ENCODE measurements around the gene OOEP.

Gene OOEP

DNA sequence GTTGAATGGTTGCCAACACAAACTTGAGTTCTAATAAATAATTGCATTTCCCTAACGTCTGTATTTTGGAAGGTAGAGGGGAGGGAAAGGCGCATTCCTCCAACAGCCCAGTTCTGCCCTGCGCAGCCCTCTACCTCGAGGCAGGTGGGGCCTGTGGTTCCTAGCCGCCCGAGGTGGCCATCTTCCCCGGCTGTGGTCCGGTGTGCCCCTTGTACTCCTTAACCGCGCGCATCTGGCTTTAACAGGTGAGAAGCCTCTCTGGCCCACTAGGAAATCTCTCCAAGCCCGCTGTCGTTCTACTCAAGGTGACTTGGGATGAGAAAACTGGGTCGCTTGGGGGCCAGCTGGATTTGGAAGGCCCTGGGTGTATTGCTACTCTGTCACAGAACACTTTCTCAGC lies 5.6 kb downstream of the OOEP start:
- no peak for DNase-seq

DNA sequence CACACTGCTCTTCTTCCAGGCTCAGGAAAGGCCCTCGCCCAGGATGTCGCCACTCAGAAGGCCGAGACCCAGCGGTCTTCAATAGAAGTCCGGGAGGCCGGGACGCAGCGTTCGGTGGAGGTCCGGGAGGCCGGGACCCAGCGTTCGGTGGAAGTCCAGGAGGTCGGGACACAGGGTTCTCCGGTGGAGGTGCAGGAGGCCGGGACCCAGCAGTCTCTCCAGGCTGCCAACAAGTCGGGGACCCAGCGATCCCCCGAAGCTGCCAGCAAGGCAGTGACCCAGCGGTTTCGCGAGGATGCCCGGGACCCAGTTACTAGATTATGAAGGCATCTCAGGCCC lies 6.2 kb downstream of the OOEP start:
- DNase-seq: no peak

DNA sequence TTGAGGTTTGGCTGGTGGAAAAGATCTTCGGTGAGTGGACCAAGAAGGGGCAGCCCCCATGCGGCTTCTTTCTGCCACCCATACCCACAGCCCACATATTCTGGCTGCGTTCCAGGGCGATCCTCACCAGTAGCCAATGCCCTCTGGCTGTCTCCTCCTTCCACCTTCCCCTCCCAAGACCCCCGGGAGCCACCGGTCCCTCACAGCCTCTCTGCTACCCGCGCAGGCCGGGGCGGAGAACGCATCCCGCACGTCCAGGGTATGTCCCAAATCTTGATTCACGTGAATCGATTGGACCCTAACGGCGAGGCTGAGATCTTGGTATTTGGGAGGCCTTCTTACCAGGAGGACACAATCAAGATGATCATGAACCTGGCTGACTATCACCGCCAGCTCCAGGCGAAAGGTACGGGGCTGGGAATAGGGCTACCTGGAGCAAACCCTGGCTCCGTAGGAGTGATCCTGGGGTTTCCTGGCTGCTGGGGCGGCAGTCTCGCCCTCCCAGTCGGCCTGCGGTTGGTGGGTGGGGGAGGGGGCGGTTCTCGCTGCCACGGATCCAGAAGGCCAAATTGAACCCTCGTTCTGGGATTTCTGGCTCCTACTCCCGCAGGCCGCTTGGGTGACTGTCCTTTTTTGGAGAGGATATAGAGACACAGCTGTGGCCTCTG lies 6.7 kb downstream of the OOEP start:
- DNase-seq: no peak

DNA sequence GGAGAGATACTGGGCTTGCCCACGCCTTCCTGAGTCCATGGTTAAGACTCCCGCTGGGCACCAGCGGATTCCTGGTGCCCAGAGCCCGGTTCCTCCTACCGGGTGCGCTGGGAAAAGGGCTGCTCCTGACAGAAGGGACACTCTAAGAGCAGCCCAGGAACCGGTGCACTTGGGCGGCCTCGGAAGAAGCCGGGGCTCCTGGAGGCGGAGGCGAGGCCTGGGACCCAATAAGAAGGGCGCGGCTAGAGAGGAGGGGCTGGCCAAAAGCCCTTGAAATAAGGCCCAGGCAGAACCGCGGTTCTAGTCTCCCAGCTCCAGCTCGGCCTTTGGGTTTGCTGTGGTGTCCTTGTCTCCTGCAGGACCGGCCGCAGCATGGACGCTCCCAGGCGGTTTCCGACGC lies 7.3 kb downstream of the OOEP start, which contains the start of gene KHDC3L:
KHDC3L (plus strand) TSS at position 301 of the 400 bp plus-strand sequence; CDS start at position 373, 72 bp downstream.
- no peak for DNase-seq

DNA sequence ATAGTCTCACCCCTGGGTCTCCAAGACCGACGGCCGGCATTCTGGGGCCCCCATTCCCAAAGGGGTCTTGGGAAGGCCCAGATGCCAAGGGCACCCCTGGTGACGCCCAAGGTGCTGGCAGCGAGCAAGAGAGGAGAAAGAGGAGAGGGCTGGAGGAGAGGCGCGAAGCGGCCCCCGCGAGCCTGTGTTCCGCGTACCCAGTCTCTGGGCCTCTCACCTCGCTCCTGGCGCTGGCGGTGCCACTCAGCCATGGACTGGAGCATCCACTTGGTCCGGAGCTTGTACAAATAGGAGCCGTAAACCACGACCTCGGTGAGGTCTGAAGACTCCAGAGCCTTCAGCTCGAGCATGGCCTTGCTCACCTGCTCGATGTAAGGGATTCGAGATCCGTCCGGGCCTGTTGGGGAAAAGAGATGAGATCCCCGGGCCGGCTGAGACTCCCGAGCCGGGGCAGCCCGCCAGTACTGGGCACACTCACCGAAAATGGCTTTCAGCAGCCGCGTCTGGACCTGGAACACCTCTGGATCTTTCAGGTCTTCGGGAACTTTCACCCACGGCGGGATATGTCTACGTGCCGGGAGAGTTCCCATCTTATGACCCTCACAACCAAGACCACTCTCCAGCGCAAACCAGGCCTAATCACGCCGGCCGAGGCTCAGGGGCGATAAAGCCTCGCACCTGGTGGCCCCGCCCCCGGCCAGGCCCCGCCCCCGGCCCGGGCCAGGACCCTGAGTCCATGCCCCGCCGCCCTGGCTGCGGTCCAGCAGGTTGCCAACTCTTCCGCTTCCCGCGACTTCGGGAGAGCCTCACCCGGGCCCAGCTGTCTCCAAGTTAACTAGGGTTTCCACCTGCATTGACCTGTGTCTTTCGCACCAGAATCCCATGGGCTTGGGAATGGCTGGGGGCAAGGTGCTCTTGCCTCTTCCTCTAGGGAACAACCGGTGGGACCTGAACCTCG lies 15.8 kb downstream of the OOEP start, which contains the start of gene DPPA5:
DPPA5 (minus strand) TSS at position 641 of the 958 bp plus-strand sequence; CDS start at position 590, 51 bp downstream.
- no peak for DNase-seq

DNA sequence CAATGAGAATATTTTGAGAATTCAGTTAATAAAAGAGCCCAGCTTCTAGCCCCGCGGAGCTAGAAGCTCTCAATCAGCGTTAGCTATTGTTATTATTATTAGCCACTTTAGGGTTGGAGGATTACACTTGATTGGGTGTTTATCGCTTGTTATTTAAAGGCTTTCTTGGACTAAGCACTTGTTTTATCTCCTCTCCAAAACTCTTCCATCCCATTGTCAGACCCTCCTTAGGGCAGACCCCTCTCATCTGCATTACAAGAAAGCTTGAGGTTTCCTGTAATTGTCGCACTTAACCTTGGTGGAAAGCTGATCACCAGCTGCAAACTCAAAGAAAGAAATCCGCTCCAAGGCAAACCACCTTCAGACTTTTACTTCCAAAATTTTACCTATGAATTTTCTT lies 20.4 kb downstream of the OOEP start:
- no peak for DNase-seq

GRCh38 chr6:73348550-73349204 lies 21.0 kb downstream of the OOEP start:
- no peak for DNase-seq

- DNase-seq: no peak
Measured at GRCh38 chr6:73343164-73343563, 26.5 kb downstream of the OOEP start.

GRCh38 chr6:73342174-73342573 lies 27.5 kb downstream of the OOEP start:
- DNase-seq: no peak

DNA sequence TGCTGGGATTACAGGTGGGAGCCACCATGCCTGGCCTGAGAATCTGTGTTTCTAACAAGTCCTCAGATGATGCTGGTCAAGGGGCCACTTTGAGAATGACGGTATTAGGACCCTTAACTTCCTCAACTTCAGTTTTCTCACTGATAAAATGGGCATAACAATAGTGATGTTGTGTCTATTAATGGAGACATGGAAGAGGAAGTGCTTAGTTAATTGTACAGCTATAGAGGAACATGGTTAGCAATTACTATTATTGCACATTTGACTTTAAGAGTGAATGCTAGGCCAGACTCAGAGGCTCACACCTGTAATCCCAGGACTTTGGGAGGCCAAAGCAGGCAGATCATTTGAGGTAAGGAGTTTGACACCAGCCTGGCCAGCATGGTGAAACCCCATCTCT lies 28.4 kb downstream of the OOEP start:
- DNase-seq: no peak

DNA sequence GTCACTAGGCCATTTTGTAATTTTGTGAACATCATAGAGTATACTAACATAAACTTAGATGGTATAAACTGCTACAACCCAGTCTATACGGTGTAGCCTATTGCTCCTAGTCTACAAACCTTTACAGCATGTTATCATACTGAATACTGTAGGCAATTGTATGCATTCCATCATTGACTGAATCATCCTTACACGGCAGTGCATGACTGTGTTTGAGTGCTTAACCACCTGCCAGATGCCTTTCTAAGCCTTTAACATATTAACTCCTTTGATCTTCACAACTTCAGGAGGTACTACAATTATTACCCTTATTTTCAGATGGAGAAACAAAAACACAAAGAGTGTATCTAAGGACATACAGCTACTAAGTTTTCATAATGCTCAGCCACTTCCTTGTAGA lies 29.6 kb downstream of the OOEP start:
- no peak for DNase-seq

DNA sequence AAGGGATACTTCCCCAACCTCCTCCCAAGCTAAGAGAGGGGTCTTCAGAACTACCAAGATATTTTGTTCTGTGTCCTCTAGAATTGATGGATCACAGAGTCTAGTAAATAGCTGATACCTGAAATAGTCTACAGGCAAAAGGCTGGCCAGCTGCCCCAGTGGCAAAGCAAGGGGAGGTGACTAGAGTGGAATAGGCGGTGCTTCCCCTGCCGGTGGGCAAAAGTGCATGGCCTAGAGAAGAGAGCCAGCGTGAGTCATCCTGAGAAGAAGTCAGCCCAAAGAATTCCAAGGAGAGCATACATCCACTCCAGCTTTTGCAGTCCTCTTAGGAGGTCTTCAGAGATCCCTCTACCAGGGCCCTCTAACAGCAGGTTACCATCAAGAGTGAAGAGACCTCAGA lies 30.4 kb downstream of the OOEP start:
- DNase-seq: no peak

GRCh38 chr6:73329201-73329600 lies 40.5 kb downstream of the OOEP start:
- DNase-seq: no peak

DNA sequence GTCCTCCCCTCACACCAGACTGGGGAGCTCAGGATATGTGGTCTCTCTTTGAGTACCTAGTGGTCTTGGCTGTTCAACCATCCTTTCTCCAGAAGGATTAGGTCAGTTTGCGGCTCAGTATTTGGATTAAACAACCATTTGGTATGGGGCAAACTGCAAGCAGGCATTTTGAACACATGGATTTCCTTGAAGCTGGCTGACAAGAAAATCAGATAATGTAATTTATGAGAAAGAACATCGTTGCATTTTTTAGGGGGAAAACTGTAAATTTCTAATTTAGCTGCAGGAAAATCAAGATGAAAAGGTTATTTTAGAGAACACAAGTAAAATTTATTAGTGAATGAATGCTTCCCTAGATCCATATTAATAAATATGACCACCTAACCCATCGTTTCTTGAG lies 40.9 kb downstream of the OOEP start:
- DNase-seq: no peak

DNA sequence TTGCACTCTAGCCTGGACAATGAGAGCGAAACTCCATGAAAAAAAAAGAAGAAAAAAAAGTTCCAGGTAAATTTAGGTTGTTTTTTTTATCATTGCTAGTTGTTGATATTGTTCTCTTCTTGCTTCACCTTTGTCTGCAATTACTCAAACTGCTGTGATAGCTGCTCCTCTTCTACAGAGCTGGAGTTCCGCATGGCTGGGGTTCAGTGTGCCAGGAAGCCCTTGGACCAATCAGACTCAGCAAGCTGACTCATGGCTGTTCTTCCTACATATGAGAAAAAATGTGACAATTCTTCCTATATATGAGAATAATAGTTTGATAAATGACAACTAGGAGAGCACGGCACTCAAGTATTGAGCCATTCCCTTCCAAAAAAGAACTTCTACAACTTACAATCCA lies 44.0 kb downstream of the OOEP start:
- DNase-seq: no peak

DNA sequence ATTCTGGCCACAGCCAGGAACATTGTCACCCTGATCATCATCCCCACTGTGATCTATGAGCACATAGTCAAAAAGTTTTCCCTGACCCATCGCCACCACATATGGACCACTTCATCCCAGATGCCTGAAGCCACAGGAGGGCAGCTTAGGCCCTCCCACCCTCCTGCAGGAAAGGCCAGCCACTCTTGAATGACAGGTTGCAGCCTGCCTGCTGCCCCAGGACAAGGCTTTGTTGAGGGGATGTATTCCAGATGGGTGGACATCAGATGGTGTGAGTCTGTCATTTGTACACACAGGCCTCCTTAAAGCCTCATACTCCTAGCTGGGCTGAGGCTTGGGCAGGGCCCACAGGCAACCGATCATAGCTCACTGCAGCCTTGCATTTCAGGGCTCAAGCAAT lies 46.4 kb downstream of the OOEP start:
- no peak for DNase-seq

All from NCI-H2029 treated with DMSO at 0.1 percent for 48 hours (cell line).